Progenitor cell of endocrine pancreas (in vitro differentiated cells): Measurements from ENCODE around the gene MED9. TPM values are rescaled to one million over a fixed set of nuclear protein-coding genes. Genes with fewer than 3 reads are reported as not detected.
"Not testable (repeated sequence)": the region's sequence is repeated elsewhere in the genome, so short reads cannot be mapped to it uniquely, and the experiment has no call there.

ENCODE experiments used
- DNase-seq: peaks from one replicate; pipeline ENCODE4 v3.0.0; 2021; ENCODE audit warnings: low spot score; ENCODE audit not compliant: unreplicated experiment
- H3K27ac Mint-ChIP-seq: 2 replicates; pipeline ENCODE4 v1.8.0; 2021; ENCODE audit warnings: mild to moderate bottlenecking, moderate library complexity, mixed read lengths
- H3K27me3 Mint-ChIP-seq: 2 replicates; pipeline ENCODE4 v1.8.0; 2021; ENCODE audit warnings: mixed read lengths
- H3K36me3 Mint-ChIP-seq: 2 replicates; pipeline ENCODE4 v1.8.0; 2022; ENCODE audit warnings: mixed read lengths; ENCODE audit not compliant: insufficient read depth
- H3K4me1 Mint-ChIP-seq: 2 replicates; pipeline ENCODE4 v1.8.0; 2021; ENCODE audit warnings: low read depth, mixed read lengths
- H3K4me3 Mint-ChIP-seq: 2 replicates; pipeline ENCODE4 v1.8.0; 2021; ENCODE audit warnings: low read depth, mild to moderate bottlenecking, moderate library complexity, mixed read lengths
- H3K9me3 Mint-ChIP-seq: 2 replicates; pipeline ENCODE4 v1.8.0; 2021; ENCODE audit warnings: low read depth, mixed read lengths
- CTCF ChIP-seq: fragments of 200-600 bp; sonication (generic); IDR thresholded peaks from one replicate; pipeline ENCODE4 v1.5.0; 2021; ENCODE audit warnings: antibody characterized with exemption, mild to moderate bottlenecking; ENCODE audit not compliant: unreplicated experiment
- total RNA-seq: library from RNA; stranded (reverse); gene quantifications from 2 replicates; pipeline ENCODE4 v1.2.1, GENCODE V29; 2021

The MED9 gene
- total RNA-seq, 1 donor from 2014 or later = 17.0 TPM

GRCh38 chr17:17480593-17481148 lies 3.9 kb downstream of the MED9 start:
- Mint-ChIP-seq H3K4me1 (peaks cover 9% of the 10 kb centered on the region), H3K27me3 (no peaks in the 10 kb centered on the region), H3K4me3 (no peak overlapping the region), H3K9me3 (no peaks in the 10 kb centered on the region), H3K36me3 (peaks cover 7% of the 10 kb centered on the region), H3K27ac (no peak overlapping the region)
- DNase-seq = no peak
- TF ChIP-seq CTCF = no peak

- peaks cover 9% of the 10 kb centered on the region for H3K36me3 Mint-ChIP-seq
These were observed 5.1 kb downstream of the MED9 start for GRCh38 chr17:17481860-17482259.

GRCh38 chr17:17484451-17484899 lies 7.7 kb downstream of the MED9 start:
- DNase-seq = no peak
- TF ChIP-seq CTCF = no peak
- H3K4me3 Mint-ChIP-seq = no peak overlapping the region
- H3K27ac Mint-ChIP-seq = no peak overlapping the region
- no peaks in the 10 kb centered on the region for H3K9me3 Mint-ChIP-seq
- no peaks in the 10 kb centered on the region for H3K4me1 Mint-ChIP-seq
- no peaks in the 10 kb centered on the region for H3K27me3 Mint-ChIP-seq
- peaks cover 17% of the 10 kb centered on the region for H3K36me3 Mint-ChIP-seq

More at GRCh38 chr17:17481860-17482259, 5.1 kb downstream of the MED9 start:
- H3K4me3 Mint-ChIP-seq = no peak overlapping the region
- H3K4me1 Mint-ChIP-seq = peaks cover 9% of the 10 kb centered on the region
- H3K27ac Mint-ChIP-seq = no peak overlapping the region
- H3K27me3 Mint-ChIP-seq = no peaks in the 10 kb centered on the region
- TF ChIP-seq CTCF = no peak
- no peak for DNase-seq
- H3K9me3 Mint-ChIP-seq = no peaks in the 10 kb centered on the region

- Mint-ChIP-seq H3K4me3 (no peak overlapping the region), H3K9me3 (no peaks in the 10 kb centered on the region), H3K27ac (no peak overlapping the region), H3K36me3 (peaks cover 17% of the 10 kb centered on the region), H3K27me3 (no peaks in the 10 kb centered on the region), H3K4me1 (no peaks in the 10 kb centered on the region)
- TF ChIP-seq CTCF = no peak
- DNase-seq = no peak
These were observed 8.6 kb downstream of the MED9 start for GRCh38 chr17:17485420-17485819.

- H3K4me1 Mint-ChIP-seq, DNase-seq, H3K9me3 Mint-ChIP-seq, H3K4me3 Mint-ChIP-seq, H3K27ac Mint-ChIP-seq, H3K27me3 Mint-ChIP-seq: not testable (repeated sequence)
- H3K36me3 Mint-ChIP-seq = peaks cover 18% of the 10 kb centered on the region
These were observed 9.6 kb downstream of the MED9 start for GRCh38 chr17:17486416-17486815.

- H3K36me3 Mint-ChIP-seq = peaks cover 25% of the 10 kb centered on the region
- peaks cover 3% of the 10 kb centered on the region for H3K27me3 Mint-ChIP-seq
- no peak for TF ChIP-seq CTCF
- H3K4me1 Mint-ChIP-seq = no peaks in the 10 kb centered on the region
- DNase-seq = no peak
- no peak overlapping the region for H3K4me3 Mint-ChIP-seq
- H3K9me3 Mint-ChIP-seq = no peaks in the 10 kb centered on the region
- H3K27ac Mint-ChIP-seq = no peak overlapping the region
These were observed 11.2 kb downstream of the MED9 start for GRCh38 chr17:17487998-17488397.
